Gastrocnemius medialis (tissue), 4 donors: ENCODE data around the gene CFHR3. TPM values are rescaled to one million over a fixed set of nuclear protein-coding genes. Genes with fewer than 3 reads are reported as not detected.
"Not testable (repeated sequence)": the region's sequence is repeated elsewhere in the genome, so short reads cannot be mapped to it uniquely, and the experiment has no call there.

ENCODE experiments used
- ATAC-seq, 2 donors: fragments of 150-250 bp; one replicate each; pipeline ENCODE4 v1.9.1; 2016
- DNase-seq, 2 donors: peaks; one replicate each; pipeline ENCODE4 v3.0.0-alpha.2; 2019
- H3K27ac ChIP-seq, 4 donors: fragments of 200-600 bp; sonication (generic); 1 replicate in 1 of 4; 2 replicates in 3 of 4; pipeline ENCODE4 v1.5.1; 2016 to 2018; ENCODE audit warnings: mild to moderate bottlenecking in 2 of 4, moderate library complexity in 1 of 4
- H3K27me3 ChIP-seq, 3 donors: fragments of 200-600 bp; sonication (generic) in 2 of 3; 1 replicate in 1 of 3; 2 replicates in 2 of 3; pipeline versions ENCODE4 v1.5.1 to v1.6.0; 2016 to 2019; ENCODE audit warnings: mild to moderate bottlenecking in 1 of 3, moderate library complexity in 1 of 3
- H3K36me3 ChIP-seq, 2 donors: fragments of 200-600 bp; sonication (generic) in 1 of 2; one replicate each; pipeline ENCODE4 v1.5.1; 2017 to 2018
- H3K4me1 ChIP-seq, 2 donors: fragments of 200-600 bp; sonication (generic) in 1 of 2; one replicate each; pipeline ENCODE4 v1.5.1; 2016 to 2017; ENCODE audit warnings: mild to moderate bottlenecking in 2 of 2
- H3K4me3 ChIP-seq, 4 donors: fragments of 200-600 bp; sonication (generic) in 3 of 4; 1 replicate in 1 of 4; 2 replicates in 3 of 4; pipeline ENCODE4 v1.5.1; 2016 to 2019; ENCODE audit warnings: mild to moderate bottlenecking in 2 of 4
- H3K9me3 ChIP-seq, 3 donors: fragments of 200-600 bp; sonication (generic) in 2 of 3; 1 replicate in 1 of 3; 2 replicates in 2 of 3; pipeline ENCODE4 v1.5.1; 2016 to 2019
- POLR2A ChIP-seq, 2 donors: fragments of 450-650 bp; IDR thresholded peaks; one replicate each; pipeline ENCODE4 v1.6.1; 2017; ENCODE audit warnings: antibody characterized with exemption in 2 of 2, mild to moderate bottlenecking in 2 of 2, moderate library complexity in 2 of 2
- in situ Hi-C, 4 donors: fragments of 200-750 bp; cut with MboI; loops; one replicate each; pipeline versions ENCODE4 v1.15.0 to v1.8.0; 2017; ENCODE audit warnings: low sequenced_read_pairs in 4 of 4
- intact Hi-C: fragments of 100-400 bp; cut with DNase I; formaldehyde crosslinking; loops from one replicate; pipeline ENCODE4 v1.15.1; 2023; ENCODE audit warnings: low total_unique reads
- total RNA-seq, 4 donors: library from RNA; depleted of rRNA; stranded (reverse); fragments of >200 nt; gene quantifications; one replicate each; pipeline versions ENCODE4 v1.1.0 to v1.2.3, GENCODE V29; 2016
- TF ChIP-seq, protein P1 (sequence below), 5 experiments: fragments of 450-650 bp in 3 of 5; fragments of 200-600 bp in 2 of 5; sonication (generic) in 2 of 5; IDR thresholded peaks in 4 of 5; conservative IDR thresholded peaks in 1 of 5; 1 replicate in 4 of 5; 2 replicates in 1 of 5; pipeline ENCODE4 v1.5.1; 2016 to 2019; ENCODE audit warnings: antibody characterized with exemption in 5 of 5, mild to moderate bottlenecking in 3 of 5, moderate library complexity in 3 of 5

The CFHR3 gene
- total RNA-seq, 4 donors from 2014 or later, result 0.49 to 1.5 TPM; not detected in 2

GRCh38 chr1:196734460-196734859 lies 40.2 kb upstream of the CFHR3 start:
- DNase-seq (no peak), ATAC-seq (no peak)
- Histone ChIP-seq H3K27me3 (no peaks in the 10 kb centered on the region), H3K36me3 (no peaks in the 10 kb centered on the region), H3K27ac (no peak overlapping the region), H3K4me1 (no peaks in the 10 kb centered on the region), H3K4me3 (no peak overlapping the region), H3K9me3 (no peaks in the 10 kb centered on the region)
- intact Hi-C loops, result no loop called here
- TF ChIP-seq, protein P1, sequence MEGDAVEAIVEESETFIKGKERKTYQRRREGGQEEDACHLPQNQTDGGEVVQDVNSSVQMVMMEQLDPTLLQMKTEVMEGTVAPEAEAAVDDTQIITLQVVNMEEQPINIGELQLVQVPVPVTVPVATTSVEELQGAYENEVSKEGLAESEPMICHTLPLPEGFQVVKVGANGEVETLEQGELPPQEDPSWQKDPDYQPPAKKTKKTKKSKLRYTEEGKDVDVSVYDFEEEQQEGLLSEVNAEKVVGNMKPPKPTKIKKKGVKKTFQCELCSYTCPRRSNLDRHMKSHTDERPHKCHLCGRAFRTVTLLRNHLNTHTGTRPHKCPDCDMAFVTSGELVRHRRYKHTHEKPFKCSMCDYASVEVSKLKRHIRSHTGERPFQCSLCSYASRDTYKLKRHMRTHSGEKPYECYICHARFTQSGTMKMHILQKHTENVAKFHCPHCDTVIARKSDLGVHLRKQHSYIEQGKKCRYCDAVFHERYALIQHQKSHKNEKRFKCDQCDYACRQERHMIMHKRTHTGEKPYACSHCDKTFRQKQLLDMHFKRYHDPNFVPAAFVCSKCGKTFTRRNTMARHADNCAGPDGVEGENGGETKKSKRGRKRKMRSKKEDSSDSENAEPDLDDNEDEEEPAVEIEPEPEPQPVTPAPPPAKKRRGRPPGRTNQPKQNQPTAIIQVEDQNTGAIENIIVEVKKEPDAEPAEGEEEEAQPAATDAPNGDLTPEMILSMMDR (IDR thresholded peaks at IDR 0.05 in 4 of 5, conservative IDR thresholded peaks at IDR 0.05 in 1 of 5), result no peak
- no peak for TF ChIP-seq POLR2A (IDR thresholded peaks at IDR 0.05)
- in situ Hi-C loops, result no loop called here

GRCh38 chr1:196738730-196739129 lies 35.9 kb upstream of the CFHR3 start:
- in situ Hi-C loops, result no loop called here
- H3K36me3 ChIP-seq, result no peaks in the 10 kb centered on the region
- H3K27ac ChIP-seq, result no peak overlapping the region
- H3K4me1 ChIP-seq, result no peaks in the 10 kb centered on the region
- no peaks in the 10 kb centered on the region for H3K27me3 ChIP-seq
- ATAC-seq (no peak), DNase-seq (no peak)
- intact Hi-C loops, result no loop called here
- TF ChIP-seq, protein P1 (IDR thresholded peaks at IDR 0.05 in 4 of 5, conservative IDR thresholded peaks at IDR 0.05 in 1 of 5), result no peak
- no peak for TF ChIP-seq POLR2A (IDR thresholded peaks at IDR 0.05)
- H3K4me3 ChIP-seq, result no peak overlapping the region
- no peaks in the 10 kb centered on the region for H3K9me3 ChIP-seq

GRCh38 chr1:196743244-196743643 lies 31.4 kb upstream of the CFHR3 start:
- H3K4me3 ChIP-seq, H3K27me3 ChIP-seq, H3K9me3 ChIP-seq, DNase-seq, H3K4me1 ChIP-seq, ATAC-seq, H3K27ac ChIP-seq, in situ Hi-C loops, intact Hi-C loops, H3K36me3 ChIP-seq: not testable (repeated sequence)

DNA sequence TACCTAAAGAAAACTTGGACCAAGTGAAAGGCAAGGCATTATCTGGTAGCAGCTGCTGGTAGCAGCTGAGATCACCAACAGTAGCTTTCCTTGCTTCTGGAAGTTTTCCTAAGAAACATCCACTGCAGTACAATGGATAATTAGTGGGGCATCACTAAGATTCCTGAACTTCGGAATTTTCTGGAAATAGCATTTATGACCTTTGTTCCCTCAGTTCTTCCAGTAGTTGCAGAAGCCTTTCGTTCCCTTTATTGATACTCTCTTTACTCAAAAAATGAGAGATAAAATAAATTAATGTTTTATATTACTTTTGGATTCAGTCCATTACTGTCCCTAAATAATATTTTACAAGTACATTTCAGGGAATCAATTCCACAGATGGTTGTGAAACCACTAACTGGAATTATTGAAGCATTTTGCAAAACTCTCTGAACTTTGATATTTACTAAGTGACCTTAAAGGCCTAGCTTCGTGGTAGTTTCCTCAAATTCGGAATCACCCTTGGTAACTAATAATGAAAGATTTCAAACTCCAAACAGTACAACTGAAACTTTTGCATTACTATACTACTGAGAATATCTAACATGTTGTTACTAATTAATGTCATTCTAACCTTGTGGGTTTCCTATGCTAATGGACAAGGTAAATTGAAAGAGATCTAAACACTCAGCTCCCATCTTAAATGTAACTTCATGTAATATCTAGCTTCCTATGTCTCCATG lies 9.5 kb upstream of the CFHR3 start:
- intact Hi-C loops, H3K27me3 ChIP-seq, H3K27ac ChIP-seq, ATAC-seq, H3K4me1 ChIP-seq, H3K9me3 ChIP-seq, DNase-seq, H3K36me3 ChIP-seq, in situ Hi-C loops, H3K4me3 ChIP-seq: not testable (repeated sequence)

GRCh38 chr1:196769823-196770222 lies 4.8 kb upstream of the CFHR3 start:
- H3K9me3 ChIP-seq, intact Hi-C loops, ATAC-seq, DNase-seq, H3K27ac ChIP-seq, H3K36me3 ChIP-seq, H3K27me3 ChIP-seq, H3K4me3 ChIP-seq, H3K4me1 ChIP-seq, in situ Hi-C loops: not testable (repeated sequence)

- intact Hi-C loops (no loop called here), in situ Hi-C loops (no loop called here)
- no peak for DNase-seq
- H3K4me3 ChIP-seq, result no peak overlapping the region
- no peaks in the 10 kb centered on the region for H3K4me1 ChIP-seq
- H3K27ac ChIP-seq, result no peak overlapping the region
- no peaks in the 10 kb centered on the region for H3K27me3 ChIP-seq
- no peaks in the 10 kb centered on the region for H3K36me3 ChIP-seq
- no peaks in the 10 kb centered on the region for H3K9me3 ChIP-seq
- no peak for TF ChIP-seq POLR2A (IDR thresholded peaks at IDR 0.05)
- TF ChIP-seq, protein P1 (IDR thresholded peaks at IDR 0.05 in 4 of 5, conservative IDR thresholded peaks at IDR 0.05 in 1 of 5), result no peak
- no peak for ATAC-seq
Observed at GRCh38 chr1:196773713-196774112, 927 bp upstream of the CFHR3 start.
